Neural crest cell (in vitro differentiated cells): ENCODE results near the gene LONP1. TPM values are rescaled to one million over a fixed set of nuclear protein-coding genes. Genes with fewer than 3 reads are reported as not detected.
A peak's percentile ranks its signal among the peaks of the same experiment; 100 is the strongest.

ENCODE experiments used
- DNase-seq: peaks from one replicate; pipeline ENCODE4 v3.0.0; 2021; ENCODE audit warnings: low read depth, mixed read lengths, low spot score
- H3K27ac Mint-ChIP-seq: one replicate; pipeline ENCODE4 v1.8.0; 2021; ENCODE audit warnings: mild to moderate bottlenecking, mixed read lengths; ENCODE audit not compliant: unreplicated experiment
- H3K27me3 Mint-ChIP-seq: 2 replicates; pipeline ENCODE4 v1.8.0; 2021; ENCODE audit warnings: low read depth, mild to moderate bottlenecking, mixed read lengths
- H3K36me3 Mint-ChIP-seq: 2 replicates; pipeline ENCODE4 v1.8.0; 2021; ENCODE audit warnings: low read depth, mild to moderate bottlenecking, mixed read lengths
- H3K4me1 Mint-ChIP-seq: 2 replicates; pipeline ENCODE4 v1.8.0; 2021; ENCODE audit warnings: mixed read lengths
- H3K4me3 Mint-ChIP-seq: one replicate; pipeline ENCODE4 v1.8.0; 2021; ENCODE audit warnings: mild to moderate bottlenecking, mixed read lengths
- H3K9me3 Mint-ChIP-seq: 2 replicates; pipeline ENCODE4 v1.8.0; 2021; ENCODE audit warnings: mixed read lengths
- CTCF ChIP-seq: fragments of 200-600 bp; sonication (generic); conservative IDR thresholded peaks from 2 replicates; pipeline ENCODE4 v1.5.0; 2021; ENCODE audit warnings: antibody characterized with exemption, mild to moderate bottlenecking
- total RNA-seq: library from RNA; stranded (reverse); gene quantifications from 2 replicates; pipeline ENCODE4 v1.2.1, GENCODE V29; 2021

LONP1 gene
- total RNA-seq, 1 donor from 2014 or later: 93.2 TPM

- Mint-ChIP-seq H3K9me3 (peaks cover 2% of the 10 kb centered on the region), H3K36me3 (peaks cover 12% of the 10 kb centered on the region), H3K4me1 (peaks cover 35% of the 10 kb centered on the region), H3K27me3 (peaks cover 18% of the 10 kb centered on the region), H3K4me3 (peak overlapping the region; percentile 86), H3K27ac (peak overlapping the region; percentile 12)
- TF ChIP-seq CTCF: peak; percentile 79
- DNase-seq: peak; percentile 100
Observed at GRCh38 chr19:5686647-5687359, 33.1 kb downstream of the LONP1 start.

- Mint-ChIP-seq H3K27ac (peak overlapping the region; percentile 12), H3K9me3 (peaks cover 2% of the 10 kb centered on the region), H3K36me3 (peaks cover 12% of the 10 kb centered on the region), H3K4me1 (peaks cover 40% of the 10 kb centered on the region), H3K4me3 (peak overlapping the region; percentile 86), H3K27me3 (peaks cover 20% of the 10 kb centered on the region)
- no peak for TF ChIP-seq CTCF
- DNase-seq: peak; percentile 33
Observed at GRCh38 chr19:5686326-5686646, 33.7 kb downstream of the LONP1 start.

GRCh38 chr19:5684694-5685430, 35.1 kb downstream of the LONP1 start:
- peaks cover 4% of the 10 kb centered on the region for H3K9me3 Mint-ChIP-seq
- peaks cover 11% of the 10 kb centered on the region for H3K27me3 Mint-ChIP-seq
- no peak for TF ChIP-seq CTCF
- H3K4me3 Mint-ChIP-seq: peak overlapping the region; percentile 23
- H3K36me3 Mint-ChIP-seq: peaks cover 4% of the 10 kb centered on the region
- peaks cover 39% of the 10 kb centered on the region for H3K4me1 Mint-ChIP-seq
- no peak overlapping the region for H3K27ac Mint-ChIP-seq
- no peak for DNase-seq

- no peak overlapping the region for H3K27ac Mint-ChIP-seq
- peaks cover 3% of the 10 kb centered on the region for H3K9me3 Mint-ChIP-seq
- no peak for TF ChIP-seq CTCF
- H3K36me3 Mint-ChIP-seq: peaks cover 4% of the 10 kb centered on the region
- peaks cover 41% of the 10 kb centered on the region for H3K4me1 Mint-ChIP-seq
- H3K4me3 Mint-ChIP-seq: peak overlapping the region; percentile 79
- no peak for DNase-seq
- peaks cover 6% of the 10 kb centered on the region for H3K27me3 Mint-ChIP-seq
Observed at GRCh38 chr19:5683177-5683886, 36.6 kb downstream of the LONP1 start.

- Mint-ChIP-seq H3K4me3 (peak overlapping the region; percentile 87), H3K27ac (peak overlapping the region; percentile 75), H3K4me1 (peaks cover 41% of the 10 kb centered on the region), H3K36me3 (peaks cover 4% of the 10 kb centered on the region), H3K9me3 (peaks cover 3% of the 10 kb centered on the region), H3K27me3 (peaks cover 6% of the 10 kb centered on the region)
- TF ChIP-seq CTCF: no peak
- no peak for DNase-seq
Observed at GRCh38 chr19:5682107-5682482, 37.9 kb downstream of the LONP1 start.
